Colonic mucosa (tissue), 4 donors: ENCODE data around the gene FBXL16. TPM values are rescaled to one million over a fixed set of nuclear protein-coding genes. Genes with fewer than 3 reads are reported as not detected.

Source experiments
- DNase-seq: peaks from one replicate; pipeline ENCODE4 v3.0.0-alpha.2; 2020
- H3K27ac ChIP-seq: fragments of 200-600 bp; one replicate; pipeline ENCODE4 v1.8.0; 2021
- H3K27me3 ChIP-seq: fragments of 200-600 bp; one replicate; pipeline ENCODE4 v1.8.0; 2021
- H3K36me3 ChIP-seq: fragments of 200-600 bp; one replicate; pipeline ENCODE4 v1.8.0; 2021
- H3K4me1 ChIP-seq: fragments of 200-600 bp; one replicate; pipeline ENCODE4 v1.8.0; 2021; ENCODE audit warnings: mild to moderate bottlenecking
- H3K4me3 ChIP-seq: fragments of 200-600 bp; one replicate; pipeline ENCODE4 v1.8.0; 2021
- H3K9ac ChIP-seq, 2 donors: one replicate each; pipeline ENCODE4 v1.7.0; 2013; ENCODE audit warnings: control low read depth in 2 of 2, low read depth in 2 of 2, low read length in 2 of 2
- H3K9me3 ChIP-seq: fragments of 200-600 bp; one replicate; pipeline ENCODE4 v1.8.0; 2021
- intact Hi-C: fragments of 100-400 bp; cut with DNase I; formaldehyde crosslinking; loops from one replicate; pipeline ENCODE4 v1.14.1; 2022
- total RNA-seq, 2 donors: library from RNA; stranded (reverse); fragmentation: NEBNext Ultra II Directional in 1 of 2; extraction: Animal tissue kit (Norgen Biotek cat#: 25700) in 1 of 2; gene quantifications; one replicate each; pipeline ENCODE4 v1.2.1, GENCODE V29; 2021
- TF ChIP-seq, protein P1 (sequence below): fragments of 200-600 bp; IDR thresholded peaks from one replicate; pipeline ENCODE4 v1.8.0; 2022; ENCODE audit warnings: antibody characterized with exemption, mild to moderate bottlenecking
- donor health status: healthy.
- donor health status: DM: no; HTN: no; CAD: no.
- donor health status: DM: no; HTN: no; CAD: no.

FBXL16 gene
- total RNA-seq, 2 donors from 2014 or later = 2.0 to 2.2 TPM

DNA sequence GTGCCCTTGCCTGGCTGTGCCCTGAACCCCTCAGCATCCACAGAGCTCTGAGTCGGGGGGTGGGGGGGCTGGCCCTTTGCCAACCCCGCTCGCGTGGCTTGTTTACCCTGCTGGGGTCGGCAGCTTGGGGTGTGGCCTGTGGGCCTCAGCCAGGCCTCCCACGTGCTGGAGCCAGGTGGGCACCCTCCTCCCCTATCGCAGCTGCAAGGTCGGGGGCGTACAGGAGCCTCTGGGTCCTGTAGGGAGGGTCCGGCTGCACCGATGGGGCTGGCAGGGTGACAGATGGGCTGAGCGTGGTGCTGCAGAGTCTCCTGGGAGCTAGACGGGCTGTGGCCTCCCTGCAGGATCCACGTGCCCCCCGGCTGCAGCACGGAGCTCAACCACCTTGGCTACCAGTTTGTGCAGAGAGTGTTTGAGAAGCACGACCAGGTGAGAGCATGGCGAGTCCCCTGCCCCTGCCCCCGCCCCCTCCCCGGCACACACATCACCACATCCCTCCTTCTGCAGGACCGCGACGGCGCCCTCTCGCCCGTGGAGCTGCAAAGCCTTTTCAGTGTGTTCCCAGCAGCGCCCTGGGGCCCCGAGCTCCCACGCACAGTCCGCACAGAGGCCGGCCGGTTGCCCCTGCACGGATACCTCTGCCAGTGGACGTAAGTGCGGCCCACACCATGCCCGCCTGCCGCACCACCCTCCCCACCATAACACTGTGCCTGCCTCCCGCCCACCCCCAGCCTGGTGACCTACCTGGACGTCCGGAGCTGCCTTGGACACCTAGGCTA lies 34.1 kb downstream of the FBXL16 start:
- Histone ChIP-seq H3K4me1 (peaks cover 19% of the 10 kb centered on the region), H3K4me3 (no peak overlapping the region), H3K27ac (no peak overlapping the region), H3K9me3 (no peaks in the 10 kb centered on the region), H3K27me3 (no peaks in the 10 kb centered on the region), H3K36me3 (peaks cover 23% of the 10 kb centered on the region), H3K9ac (no peak overlapping the region)
- intact Hi-C loops = no loop called here
- no peak for DNase-seq
- TF ChIP-seq, protein P1, sequence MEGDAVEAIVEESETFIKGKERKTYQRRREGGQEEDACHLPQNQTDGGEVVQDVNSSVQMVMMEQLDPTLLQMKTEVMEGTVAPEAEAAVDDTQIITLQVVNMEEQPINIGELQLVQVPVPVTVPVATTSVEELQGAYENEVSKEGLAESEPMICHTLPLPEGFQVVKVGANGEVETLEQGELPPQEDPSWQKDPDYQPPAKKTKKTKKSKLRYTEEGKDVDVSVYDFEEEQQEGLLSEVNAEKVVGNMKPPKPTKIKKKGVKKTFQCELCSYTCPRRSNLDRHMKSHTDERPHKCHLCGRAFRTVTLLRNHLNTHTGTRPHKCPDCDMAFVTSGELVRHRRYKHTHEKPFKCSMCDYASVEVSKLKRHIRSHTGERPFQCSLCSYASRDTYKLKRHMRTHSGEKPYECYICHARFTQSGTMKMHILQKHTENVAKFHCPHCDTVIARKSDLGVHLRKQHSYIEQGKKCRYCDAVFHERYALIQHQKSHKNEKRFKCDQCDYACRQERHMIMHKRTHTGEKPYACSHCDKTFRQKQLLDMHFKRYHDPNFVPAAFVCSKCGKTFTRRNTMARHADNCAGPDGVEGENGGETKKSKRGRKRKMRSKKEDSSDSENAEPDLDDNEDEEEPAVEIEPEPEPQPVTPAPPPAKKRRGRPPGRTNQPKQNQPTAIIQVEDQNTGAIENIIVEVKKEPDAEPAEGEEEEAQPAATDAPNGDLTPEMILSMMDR = no peak

DNA sequence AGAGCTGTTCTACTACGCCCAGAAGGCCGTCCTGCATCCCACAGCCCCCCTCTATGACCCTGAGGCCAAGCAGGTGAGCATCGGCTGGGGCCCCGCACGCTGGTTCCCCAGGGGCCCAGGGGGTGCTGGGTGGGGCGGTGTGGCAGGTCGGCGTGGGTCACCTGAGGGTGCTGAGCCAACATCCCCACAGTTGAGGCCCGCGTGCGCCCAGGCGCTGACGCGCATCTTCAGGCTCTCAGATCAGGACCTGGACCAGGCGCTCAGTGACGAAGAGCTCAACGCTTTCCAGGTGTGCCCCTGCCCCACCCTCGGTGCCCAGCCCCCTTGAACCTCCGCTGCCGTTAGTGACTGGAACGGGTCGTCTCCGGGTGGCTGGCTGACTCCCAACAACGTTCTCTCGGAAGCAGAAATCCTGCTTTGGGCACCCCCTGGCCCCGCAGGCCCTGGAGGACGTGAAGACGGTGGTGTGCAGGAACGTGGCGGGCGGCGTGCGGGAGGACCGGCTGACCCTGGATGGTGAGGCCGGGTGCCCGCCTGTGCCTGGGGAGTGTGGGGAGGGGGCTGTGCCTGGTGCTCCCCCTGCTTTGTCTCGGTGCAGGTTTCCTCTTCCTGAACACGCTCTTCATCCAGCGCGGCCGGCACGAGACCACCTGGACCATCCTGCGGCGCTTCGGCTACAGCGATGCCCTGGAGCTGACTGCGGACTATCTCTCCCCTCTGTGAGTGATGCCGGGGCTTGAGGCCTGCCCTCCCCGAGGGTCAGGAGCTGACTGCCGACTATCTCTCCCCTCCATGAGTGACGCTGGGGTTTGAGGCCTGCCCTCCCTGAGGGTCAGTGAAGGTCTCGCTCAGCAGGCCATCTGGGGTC lies 34.9 kb downstream of the FBXL16 start:
- Histone ChIP-seq H3K27ac (no peak overlapping the region), H3K27me3 (no peaks in the 10 kb centered on the region), H3K4me3 (no peak overlapping the region), H3K36me3 (peaks cover 23% of the 10 kb centered on the region), H3K4me1 (peaks cover 14% of the 10 kb centered on the region), H3K9me3 (no peaks in the 10 kb centered on the region), H3K9ac (no peak overlapping the region)
- intact Hi-C loops = no loop called here
- no peak for DNase-seq
- TF ChIP-seq, protein P1 = no peak

DNA sequence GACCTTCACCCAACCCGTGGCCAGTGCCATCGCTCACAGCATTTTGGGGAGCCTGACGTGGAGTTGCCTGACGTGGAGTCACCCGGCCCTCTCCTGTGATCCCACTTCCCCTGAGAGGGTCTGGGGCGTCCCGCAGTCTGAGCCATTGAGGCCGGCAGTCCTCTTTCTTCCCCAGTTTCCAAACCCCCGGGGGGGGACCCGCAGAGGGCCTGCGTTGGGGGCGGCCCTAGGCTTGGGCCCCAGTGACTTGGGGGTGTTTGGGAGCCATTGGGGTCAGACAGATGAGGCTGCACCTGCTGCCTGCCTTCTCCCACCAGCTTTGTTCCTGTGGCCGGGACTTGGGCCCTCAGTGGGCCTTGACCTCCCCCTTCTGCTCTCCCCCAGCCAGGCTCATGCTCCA lies 35.9 kb downstream of the FBXL16 start:
- no peak overlapping the region for H3K27ac ChIP-seq
- H3K36me3 ChIP-seq = peaks cover 23% of the 10 kb centered on the region
- DNase-seq = no peak
- intact Hi-C loops = no loop called here
- no peak overlapping the region for H3K9ac ChIP-seq
- no peaks in the 10 kb centered on the region for H3K27me3 ChIP-seq
- no peaks in the 10 kb centered on the region for H3K9me3 ChIP-seq
- TF ChIP-seq, protein P1 = no peak
- H3K4me3 ChIP-seq = no peak overlapping the region
- peaks cover 7% of the 10 kb centered on the region for H3K4me1 ChIP-seq

DNA sequence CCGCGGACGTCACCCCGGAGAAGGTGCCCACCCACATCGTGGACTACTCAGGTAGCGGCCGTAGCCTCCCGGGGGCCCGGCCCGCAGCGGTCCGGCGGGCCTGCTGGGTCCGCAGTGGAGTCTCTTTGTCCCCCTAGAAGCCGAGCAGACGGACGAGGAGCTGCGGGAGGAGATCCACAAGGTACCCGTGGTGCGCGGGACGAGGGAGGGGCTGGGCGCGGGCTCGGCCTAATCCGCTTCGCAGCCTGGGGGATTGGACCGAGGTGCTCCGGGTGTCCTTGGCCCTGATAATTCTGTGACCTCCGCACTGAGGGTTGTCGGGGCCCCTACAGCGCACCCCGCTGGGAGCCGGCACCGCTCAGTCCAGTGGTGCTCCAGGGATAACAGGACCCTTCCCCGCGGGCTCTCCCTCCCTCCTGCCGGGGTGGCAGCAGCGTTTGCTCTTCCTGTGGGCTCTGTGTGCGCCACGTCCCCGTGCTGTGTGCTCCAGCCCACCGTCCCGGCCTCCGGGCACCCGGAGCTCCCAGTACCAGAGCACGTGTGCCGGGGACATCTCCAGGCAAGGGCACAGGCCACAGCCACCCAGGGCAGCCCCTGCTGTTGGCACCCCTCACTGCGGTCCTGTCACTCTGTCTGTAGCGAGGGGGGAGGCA lies 37.0 kb downstream of the FBXL16 start:
- Histone ChIP-seq H3K4me3 (peak overlapping the region; percentile 99), H3K36me3 (peaks cover 23% of the 10 kb centered on the region), H3K27me3 (no peaks in the 10 kb centered on the region), H3K4me1 (peaks cover 6% of the 10 kb centered on the region), H3K9ac (peak overlapping the region; percentile 91 to 93), H3K27ac (peak overlapping the region; percentile 75), H3K9me3 (no peaks in the 10 kb centered on the region)
- intact Hi-C loops = no loop called here
- TF ChIP-seq, protein P1 = no peak
- no peak for DNase-seq

DNA sequence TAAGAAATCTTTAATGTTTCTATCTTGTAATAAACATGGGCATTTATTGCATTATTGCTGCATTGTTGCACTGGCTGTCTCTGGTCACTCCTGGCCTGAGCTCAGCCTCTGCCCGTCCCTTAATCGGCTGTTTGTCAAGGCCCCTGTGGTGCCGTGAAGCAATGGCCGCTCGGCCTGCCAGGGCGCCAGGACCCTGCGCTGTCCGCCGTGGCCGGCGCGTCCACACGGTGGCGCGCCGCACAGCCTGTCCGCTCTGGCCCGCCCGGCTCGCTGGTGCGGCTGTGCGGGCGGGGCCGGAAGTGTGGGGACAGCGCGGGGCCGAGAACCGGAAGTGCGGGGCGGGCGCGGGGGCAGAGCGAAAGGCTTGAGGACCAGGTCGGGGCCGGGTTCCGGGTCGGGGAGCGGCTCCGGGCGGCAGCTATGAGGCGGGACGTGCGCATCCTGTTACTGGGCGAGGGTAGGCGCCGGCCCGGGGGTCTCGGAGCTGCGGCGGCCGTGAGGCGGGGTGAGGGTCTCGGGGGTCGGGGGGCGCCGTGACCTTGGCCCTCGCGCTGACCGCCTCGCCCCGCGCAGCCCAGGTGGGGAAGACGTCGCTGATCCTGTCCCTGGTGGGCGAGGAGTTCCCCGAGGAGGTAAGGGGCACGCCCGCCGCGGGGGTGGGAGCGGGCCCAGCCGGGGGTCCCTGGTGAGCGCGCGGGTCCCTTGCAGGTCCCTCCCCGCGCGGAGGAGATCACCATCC lies 37.7 kb downstream of the FBXL16 start, which contains the start of gene RHOT2:
Gene RHOT2 (plus strand): TSS at position 353 of the 739 bp plus-strand sequence. CDS start 68 bp downstream, at position 421.
- intact Hi-C loops = no loop called here
- peak within 1 kb of the TSS; percentile 91 to 93 for H3K9ac ChIP-seq
- H3K36me3 ChIP-seq = peaks cover 20% of the 10 kb centered on the region

More for the DNA sequence above, 37.7 kb downstream of the FBXL16 start, which contains the start of gene RHOT2:
- H3K9me3 ChIP-seq = no peaks in the 10 kb centered on the region
- peak within 1 kb of the TSS; percentile 75 for H3K27ac ChIP-seq
- DNase-seq = peak; percentile 93
- TF ChIP-seq, protein P1 = peak; percentile 88
- H3K27me3 ChIP-seq = no peaks in the 10 kb centered on the region
- H3K4me1 ChIP-seq = peaks cover 6% of the 10 kb centered on the region
- peak within 1 kb of the TSS; percentile 99 for H3K4me3 ChIP-seq
